Liver (tissue), 9 donors: ENCODE data around the gene ADCY3. TPM values are rescaled to one million over a fixed set of nuclear protein-coding genes. Genes with fewer than 3 reads are reported as not detected.

Source experiments
- DNase-seq: peaks from one replicate; pipeline ENCODE4 v3.0.0-alpha.2; 2017; ENCODE audit warnings: low spot score
- H3K27ac ChIP-seq, 2 donors: one replicate each; pipeline ENCODE4 v1.7.0; 2013; ENCODE audit warnings: inconsistent platforms in 2 of 2, low read length in 2 of 2, control low read depth in 1 of 2, low read depth in 1 of 2, mild to moderate bottlenecking in 1 of 2
- H3K27me3 ChIP-seq, 4 donors: one replicate each; pipeline versions ENCODE4 v1.6.1 to v1.7.0; 2013; ENCODE audit warnings: low read length in 3 of 4, inconsistent platforms in 1 of 4, mild to moderate bottlenecking in 1 of 4, moderate library complexity in 1 of 4; ENCODE audit not compliant: control insufficient read depth in 4 of 4, insufficient read depth in 4 of 4
- H3K36me3 ChIP-seq, 4 donors: one replicate each; pipeline versions ENCODE4 v1.6.1 to v1.7.0; 2013; ENCODE audit warnings: low read length in 3 of 4, mild to moderate bottlenecking in 3 of 4, low read depth in 1 of 4, moderate library complexity in 1 of 4; ENCODE audit not compliant: control insufficient read depth in 4 of 4, insufficient read depth in 3 of 4
- H3K4me1 ChIP-seq, 4 donors: one replicate each; pipeline versions ENCODE4 v1.6.1 to v1.7.0; 2013; ENCODE audit warnings: low read length in 3 of 4, mild to moderate bottlenecking in 3 of 4, moderate library complexity in 1 of 4; ENCODE audit not compliant: control insufficient read depth in 4 of 4, insufficient read depth in 4 of 4
- H3K4me3 ChIP-seq, 3 donors: one replicate each; pipeline versions ENCODE4 v1.6.1 to v1.7.0; 2013; ENCODE audit warnings: low read length in 3 of 3, control low read depth in 1 of 3, low read depth in 1 of 3, mild to moderate bottlenecking in 1 of 3
- H3K9ac ChIP-seq, 2 donors: one replicate each; pipeline ENCODE4 v1.7.0; 2013; ENCODE audit warnings: low read length in 2 of 2, mild to moderate bottlenecking in 2 of 2, moderate library complexity in 2 of 2, control low read depth in 1 of 2, low read depth in 1 of 2
- H3K9me3 ChIP-seq, 4 donors: one replicate each; pipeline versions ENCODE4 v1.6.1 to v1.7.0; 2013; ENCODE audit warnings: low read length in 3 of 4; ENCODE audit not compliant: control insufficient read depth in 4 of 4
- ATF3 ChIP-seq: IDR thresholded peaks from 2 replicates; pipeline ENCODE4 v1.6.1; 2016; ENCODE audit warnings: antibody characterized with exemption
- CTCF ChIP-seq: fragments of 150-350 bp; IDR thresholded peaks from 2 replicates; pipeline ENCODE4 v1.5.1; 2017; ENCODE audit warnings: improper control_type of control experiment, low read depth, low read length; ENCODE audit not compliant: missing input control
- EGR1 ChIP-seq, 2 donors: IDR thresholded peaks; 2 replicates each; pipeline ENCODE4 v1.6.1; 2016 to 2018; ENCODE audit warnings: antibody characterized with exemption in 2 of 2, low read depth in 2 of 2
- FOXA1 ChIP-seq: IDR thresholded peaks from 2 replicates; pipeline ENCODE4 v1.6.1; 2016; ENCODE audit warnings: antibody characterized with exemption
- FOXA2 ChIP-seq: IDR thresholded peaks from 2 replicates; pipeline ENCODE4 v1.6.1; 2016; ENCODE audit warnings: antibody characterized with exemption
- HNF4A ChIP-seq, 2 donors: conservative IDR thresholded peaks; 2 replicates each; pipeline ENCODE4 v1.6.1; 2016; ENCODE audit warnings: antibody characterized with exemption in 2 of 2, mild to moderate bottlenecking in 2 of 2
- HNF4G ChIP-seq: IDR thresholded peaks from 2 replicates; pipeline ENCODE4 v1.6.1; 2016; ENCODE audit warnings: antibody characterized with exemption
- JUND ChIP-seq, 2 donors: IDR thresholded peaks; 2 replicates each; pipeline ENCODE4 v1.6.1; 2016; ENCODE audit warnings: antibody characterized with exemption in 2 of 2
- NR2F2 ChIP-seq: IDR thresholded peaks from 2 replicates; pipeline ENCODE4 v1.6.1; 2016; ENCODE audit warnings: antibody characterized with exemption
- REST ChIP-seq: IDR thresholded peaks from 2 replicates; pipeline ENCODE4 v1.6.1; 2016; ENCODE audit warnings: antibody characterized with exemption, mild to moderate bottlenecking
- RXRA ChIP-seq, 2 donors: IDR thresholded peaks; 2 replicates each; pipeline ENCODE4 v1.6.1; 2017 to 2018; ENCODE audit warnings: antibody characterized with exemption in 2 of 2, mild to moderate bottlenecking in 1 of 2
- WGBS: extraction: QIAGEN DNeasy Blood & Tissue Kit; methylation state at CpG from one replicate; pipeline ENCODE4 v1.1.7; 2013; 5-methylcytosine and 5-hydroxymethylcytosine counted together
- polyA plus RNA-seq, 2 donors: library from polyadenylated mRNA; stranded (reverse) in 1 of 2; unstranded in 1 of 2; fragments of 200-250 nt in 1 of 2; fragments of >200 nt in 1 of 2; fragmentation: Nextera tagmentation in 1 of 2; extraction: Ambion mirVana in 1 of 2; gene quantifications; one replicate each; pipeline versions ENCODE4 v1.2.1 to v1.2.3, GENCODE V29; 2013 to 2015
- total RNA-seq, 2 donors: library from RNA; depleted of rRNA; stranded (reverse); fragments of >200 nt; gene quantifications; one replicate each; pipeline ENCODE4 v1.2.3, GENCODE V29; 2014
- donor health status: healthy.
- donor health status: healthy.
- donor health status: healthy.
- donor health status: healthy.
- donor health status: healthy.

ADCY3 gene
- total and polyA plus RNA-seq, 4 donors = 0.99 to 8.4 (median 6.4) TPM

GRCh38 chr2:24834733-24835395 is 85.2 kb downstream of the ADCY3 start:
- no peaks in the 10 kb centered on the region for H3K9me3 ChIP-seq
- H3K27me3 ChIP-seq = no peaks in the 10 kb centered on the region
- DNase-seq = no peak
- peaks cover 0 to 2% (median 0%) of the 10 kb centered on the region in 4 donors for H3K36me3 ChIP-seq
- H3K4me1 ChIP-seq = no peaks in the 10 kb centered on the region
- no peak overlapping the region for H3K4me3 ChIP-seq
- no peak overlapping the region for H3K9ac ChIP-seq
- TF ChIP-seq FOXA1 = no peak
- no peak for TF ChIP-seq NR2F2
- no peak for TF ChIP-seq RXRA (IDR thresholded peaks at IDR 0.05)
- no peak for TF ChIP-seq JUND (IDR thresholded peaks at IDR 0.05)
- no peak for TF ChIP-seq FOXA2
- TF ChIP-seq REST = no peak
- TF ChIP-seq HNF4G = no peak
- no peak for TF ChIP-seq CTCF
- no peak for TF ChIP-seq ATF3
- TF ChIP-seq HNF4A (conservative IDR thresholded peaks at IDR 0.05) = no peak
- WGBS = 95% methylated on average over 20 of the region's 20 CpGs
- no peak overlapping the region for H3K27ac ChIP-seq

- 91% methylated on average over 32 of the region's 32 CpGs for WGBS
- H3K9ac ChIP-seq = no peak overlapping the region
- TF ChIP-seq ATF3 (no peak), EGR1 (IDR thresholded peaks at IDR 0.05; ENCODE audit: low read depth in 2 of 2) (no peak), FOXA2 (no peak)
- H3K36me3 ChIP-seq = peaks cover 0 to 2% (median 0%) of the 10 kb centered on the region in 4 donors
- H3K4me1 ChIP-seq = no peaks in the 10 kb centered on the region
- no peak overlapping the region for H3K4me3 ChIP-seq
- H3K27ac ChIP-seq = no peak overlapping the region
- DNase-seq = no peak
- no peaks in the 10 kb centered on the region for H3K27me3 ChIP-seq
- H3K9me3 ChIP-seq = no peaks in the 10 kb centered on the region
These were observed 86.0 kb downstream of the ADCY3 start for GRCh38 chr2:24833821-24834732.
